HFF-Myc (cell line): ENCODE data around the gene FLVCR2.

Experiments
- DNase-seq: peaks from one replicate; pipeline ENCODE4 v3.0.0-alpha.2; 2011; ENCODE audit warnings: low read depth; ENCODE audit errors: extremely low read depth
- H3K4me3 ChIP-seq: replicated peaks from 2 replicates; pipeline ENCODE4 v1.5.1; 2011; ENCODE audit warnings: low read depth, mild to moderate bottlenecking, control low read depth, low read length
- TF ChIP-seq, protein P1 (sequence below): IDR thresholded peaks from 2 replicates; pipeline ENCODE4 v1.5.1; 2012; ENCODE audit warnings: mild to moderate bottlenecking, low read depth, low read length, control low read depth; ENCODE audit errors: missing control alignments

FLVCR2 gene

DNA sequence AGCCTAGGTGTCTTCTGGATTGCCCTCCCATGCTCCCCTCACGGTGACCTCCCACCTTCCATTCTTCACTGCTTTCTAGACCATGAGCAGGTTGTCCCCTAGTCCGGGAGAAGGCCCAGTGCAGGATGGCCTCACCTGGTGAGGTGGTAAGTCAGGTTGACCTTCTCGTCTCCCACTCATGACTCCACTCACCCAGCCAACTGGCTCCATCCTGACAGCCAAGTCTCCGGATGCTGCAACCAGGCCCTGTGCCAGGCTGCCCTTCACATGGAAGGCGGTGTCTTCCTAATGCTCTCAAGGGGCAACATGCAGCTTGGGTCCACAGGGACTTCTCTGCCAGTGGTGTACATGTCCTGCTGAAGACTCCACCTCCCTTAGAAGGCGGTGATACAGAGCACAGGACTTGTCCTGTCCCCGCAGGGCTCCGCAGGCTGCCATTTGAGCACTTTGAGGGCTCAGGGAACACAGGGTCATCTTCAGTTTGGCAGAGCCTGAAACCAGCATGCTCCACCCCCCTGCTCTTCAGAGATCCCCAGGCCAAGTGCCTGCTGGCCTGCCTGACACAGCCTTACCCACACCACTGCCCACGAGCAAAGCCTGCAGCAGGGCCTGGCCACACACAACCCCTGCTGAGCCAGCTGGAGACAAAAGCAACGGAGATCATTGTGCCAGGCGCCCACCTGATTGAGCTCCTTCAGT, 30.7 kb upstream of the FLVCR2 start:
- no peak overlapping the region for H3K4me3 ChIP-seq
- DNase-seq = no peak
- TF ChIP-seq, protein P1, sequence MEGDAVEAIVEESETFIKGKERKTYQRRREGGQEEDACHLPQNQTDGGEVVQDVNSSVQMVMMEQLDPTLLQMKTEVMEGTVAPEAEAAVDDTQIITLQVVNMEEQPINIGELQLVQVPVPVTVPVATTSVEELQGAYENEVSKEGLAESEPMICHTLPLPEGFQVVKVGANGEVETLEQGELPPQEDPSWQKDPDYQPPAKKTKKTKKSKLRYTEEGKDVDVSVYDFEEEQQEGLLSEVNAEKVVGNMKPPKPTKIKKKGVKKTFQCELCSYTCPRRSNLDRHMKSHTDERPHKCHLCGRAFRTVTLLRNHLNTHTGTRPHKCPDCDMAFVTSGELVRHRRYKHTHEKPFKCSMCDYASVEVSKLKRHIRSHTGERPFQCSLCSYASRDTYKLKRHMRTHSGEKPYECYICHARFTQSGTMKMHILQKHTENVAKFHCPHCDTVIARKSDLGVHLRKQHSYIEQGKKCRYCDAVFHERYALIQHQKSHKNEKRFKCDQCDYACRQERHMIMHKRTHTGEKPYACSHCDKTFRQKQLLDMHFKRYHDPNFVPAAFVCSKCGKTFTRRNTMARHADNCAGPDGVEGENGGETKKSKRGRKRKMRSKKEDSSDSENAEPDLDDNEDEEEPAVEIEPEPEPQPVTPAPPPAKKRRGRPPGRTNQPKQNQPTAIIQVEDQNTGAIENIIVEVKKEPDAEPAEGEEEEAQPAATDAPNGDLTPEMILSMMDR = no peak

DNA sequence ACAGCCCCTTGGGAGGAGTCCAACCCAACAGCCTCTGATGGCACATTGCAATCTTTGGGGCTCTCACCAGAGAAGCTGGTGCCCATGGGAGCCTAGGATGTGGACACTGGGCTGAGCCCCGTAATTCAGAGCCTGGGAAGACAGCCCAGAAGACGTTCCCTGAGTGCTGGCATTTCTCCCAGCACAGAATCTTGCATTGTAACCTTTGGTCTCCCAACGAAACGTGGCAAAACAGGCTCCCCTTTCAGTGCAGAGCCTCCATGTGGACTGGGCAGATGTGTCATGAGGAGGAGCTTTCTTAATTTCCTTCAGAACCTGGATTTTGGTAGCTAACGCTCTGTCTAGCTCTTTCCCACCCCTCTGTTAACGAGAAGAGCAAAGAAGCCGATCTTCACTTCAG, 29.9 kb upstream of the FLVCR2 start:
- H3K4me3 ChIP-seq = no peak overlapping the region
- TF ChIP-seq, protein P1 = no peak

DNA sequence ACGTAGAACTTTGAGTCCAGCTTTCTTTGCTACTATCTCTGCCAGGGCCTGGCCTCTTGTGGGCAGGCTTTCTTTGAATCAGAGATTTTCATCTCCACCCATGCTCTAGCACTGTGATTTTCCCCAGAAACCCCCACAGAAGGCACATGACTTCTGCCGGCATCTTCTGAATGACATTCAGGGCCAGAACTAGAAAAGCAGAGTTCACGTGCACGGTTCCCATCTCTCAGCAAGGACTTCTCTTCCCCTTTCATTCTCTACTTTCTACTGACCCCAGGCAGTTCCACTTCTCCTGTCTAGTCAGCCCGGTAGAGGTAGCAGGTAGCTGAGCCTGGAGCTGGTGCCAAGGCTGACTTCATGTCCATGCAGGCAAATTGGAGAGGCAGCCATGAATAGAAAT, 29.3 kb upstream of the FLVCR2 start:
- TF ChIP-seq, protein P1 = no peak
- DNase-seq = no peak

More for the DNA sequence above, 29.9 kb upstream of the FLVCR2 start:
- DNase-seq = no peak

DNA sequence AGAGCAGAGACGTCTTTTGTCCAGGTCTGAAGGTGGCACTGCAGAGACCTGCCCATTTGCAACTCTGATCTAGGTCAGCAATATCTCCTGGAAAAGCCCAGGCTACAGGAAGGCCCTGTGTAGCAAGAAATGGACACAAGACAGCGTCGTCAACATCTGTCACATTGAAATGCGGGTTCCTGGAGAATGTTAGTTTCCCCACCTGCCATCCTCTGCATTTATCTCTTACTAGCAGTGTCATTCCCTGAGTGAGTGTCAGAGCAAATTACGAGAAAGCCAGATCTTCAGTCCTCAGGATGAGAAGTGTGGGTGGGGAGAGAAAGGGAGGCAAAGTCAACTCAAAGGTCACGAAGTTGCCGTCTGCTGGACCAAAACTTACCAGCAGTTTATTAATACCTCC, 27.4 kb upstream of the FLVCR2 start:
- no peak overlapping the region for H3K4me3 ChIP-seq
- DNase-seq = no peak
- TF ChIP-seq, protein P1 = no peak

More for the DNA sequence above, 29.3 kb upstream of the FLVCR2 start:
- H3K4me3 ChIP-seq = no peak overlapping the region

DNA sequence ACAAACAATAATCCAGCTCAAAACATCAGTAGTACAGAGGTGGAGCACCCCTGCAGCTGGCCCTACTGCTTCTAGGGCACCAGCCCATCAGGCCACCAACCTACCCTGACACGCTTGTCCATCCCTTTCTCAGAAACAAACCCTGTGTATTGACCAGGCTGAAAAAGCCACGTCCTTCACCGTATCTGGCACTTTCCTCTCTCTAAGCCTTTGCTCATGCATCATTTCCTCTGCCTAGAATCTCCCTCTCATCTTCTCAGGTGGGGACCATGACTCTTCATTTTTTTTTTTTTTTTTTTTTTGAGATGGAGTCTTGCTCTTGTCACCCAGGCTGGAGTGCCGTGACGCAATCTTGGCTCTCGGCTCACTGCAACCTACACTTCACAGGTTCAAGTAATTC, 25.3 kb upstream of the FLVCR2 start:
- TF ChIP-seq, protein P1 = no peak
- no peak overlapping the region for H3K4me3 ChIP-seq

DNA sequence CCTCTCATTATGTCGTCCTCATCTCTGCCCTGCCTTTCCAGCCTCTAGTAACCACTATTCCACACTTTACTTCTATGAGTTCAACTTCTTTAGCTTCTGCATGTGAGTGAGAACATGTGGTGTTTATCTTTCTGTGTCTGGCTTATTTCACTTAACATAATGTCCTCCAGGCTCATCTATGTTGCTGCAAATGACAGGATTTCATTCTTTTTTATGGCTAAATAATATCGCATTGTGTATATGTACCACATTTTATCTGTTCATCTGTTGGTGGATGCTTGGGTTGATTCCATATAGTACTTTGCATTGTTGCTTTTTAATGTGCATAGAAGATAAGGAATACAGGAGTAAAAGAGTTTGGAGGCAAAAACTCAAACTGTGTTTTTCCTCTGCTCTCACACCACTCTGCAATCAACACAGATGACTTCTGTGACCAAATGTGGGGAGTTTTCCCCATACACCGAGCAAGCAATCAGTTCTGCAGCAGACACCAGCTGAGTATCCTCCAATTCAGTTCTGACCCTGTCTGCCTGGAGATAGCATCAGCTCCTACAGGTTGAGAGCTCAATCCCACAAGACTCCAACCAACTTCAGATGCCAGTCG, 24.6 kb upstream of the FLVCR2 start:
- TF ChIP-seq, protein P1 = no peak
- DNase-seq = no peak
- no peak overlapping the region for H3K4me3 ChIP-seq

More for the DNA sequence above, 25.3 kb upstream of the FLVCR2 start:
- no peak for DNase-seq

DNA sequence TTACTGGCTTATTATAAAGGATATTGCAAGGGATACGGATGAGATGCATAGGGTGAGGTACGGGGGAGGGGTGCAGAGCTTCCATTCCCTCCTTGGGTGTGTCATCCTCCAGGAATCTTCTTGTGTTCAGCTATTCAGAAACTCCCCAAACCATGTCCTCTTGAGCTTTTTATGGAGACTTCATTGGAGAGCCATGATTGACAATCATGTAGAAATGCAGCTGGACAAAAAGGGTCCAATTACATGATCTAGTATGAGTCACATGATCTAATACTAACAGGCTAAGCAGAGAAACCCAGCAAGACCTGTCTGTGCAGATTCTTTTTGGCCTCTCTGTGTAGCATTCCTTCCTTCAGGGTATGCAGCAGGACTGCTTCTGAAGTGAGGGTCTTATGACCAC, 23.9 kb upstream of the FLVCR2 start:
- no peak overlapping the region for H3K4me3 ChIP-seq
- TF ChIP-seq, protein P1 = no peak
- DNase-seq = no peak
